HG02938 (cell line): ENCODE measurements around the gene SLC49A4.

Source experiments
- ATAC-seq: cut with Tn5 transposase; IDR thresholded peaks from one replicate; pipeline ENCODE4 v1.9.1; 2021; ENCODE audit warnings: mild to moderate bottlenecking, moderate library complexity; ENCODE audit not compliant: unreplicated experiment

SLC49A4 gene

DNA sequence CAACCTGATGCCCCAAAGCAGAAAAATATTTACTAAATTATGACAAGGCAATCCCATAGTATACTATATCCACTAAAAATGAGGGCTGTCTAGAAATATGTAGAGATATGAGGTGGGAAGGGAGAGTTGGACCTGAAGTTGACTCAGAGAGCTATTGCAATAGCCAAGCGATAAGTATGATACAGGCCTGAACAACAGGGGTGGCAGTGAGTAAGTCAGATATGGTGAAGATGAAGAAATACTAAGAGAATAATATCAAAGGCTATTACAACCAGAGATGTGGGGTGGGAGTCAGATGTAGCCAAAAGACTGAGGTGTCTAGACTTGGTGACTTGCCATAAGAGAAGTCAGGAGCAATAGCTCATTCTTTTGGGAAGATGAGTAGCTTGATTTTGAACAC is 10.4 kb upstream of the SLC49A4 start:
- no peak for ATAC-seq

DNA sequence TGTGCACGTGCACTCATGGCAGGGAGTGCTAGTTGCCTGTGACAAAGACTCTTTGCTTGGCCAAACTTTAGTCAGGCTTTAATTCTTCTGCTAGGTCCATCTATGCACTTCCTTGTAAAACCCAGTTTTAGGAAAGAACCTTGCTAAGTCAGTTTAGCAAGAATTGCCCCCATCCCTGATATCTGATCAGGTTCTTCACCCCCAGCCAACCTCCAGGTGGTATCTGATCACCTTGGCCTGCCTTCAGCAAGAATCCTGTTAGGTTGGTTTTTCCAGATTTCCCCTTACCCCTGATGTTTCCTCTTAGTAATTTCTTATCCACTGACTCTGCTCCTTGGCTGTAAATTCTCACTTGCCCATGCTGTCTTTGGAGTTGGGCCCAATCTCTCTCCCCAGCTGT is 9.6 kb upstream of the SLC49A4 start:
- ATAC-seq, result no peak

DNA sequence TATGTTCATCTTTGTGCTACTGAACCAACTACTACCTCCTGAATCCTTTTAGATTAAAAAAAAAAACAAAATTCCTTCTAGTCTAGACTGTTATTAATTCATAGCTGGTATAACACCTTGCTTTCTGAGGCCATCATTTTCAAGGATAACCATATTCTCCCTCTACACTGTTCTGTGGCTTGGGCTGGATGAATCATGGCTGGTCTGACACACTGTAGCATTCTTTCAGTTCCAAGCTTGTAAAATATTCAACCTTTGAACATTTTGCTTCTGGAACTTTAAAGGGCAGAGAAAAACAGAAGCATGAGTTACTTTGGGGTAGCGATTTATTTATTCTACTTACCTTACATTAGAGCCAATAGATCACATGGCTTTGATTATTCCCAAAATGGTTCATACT is 8.8 kb upstream of the SLC49A4 start:
- ATAC-seq, result no peak

DNA sequence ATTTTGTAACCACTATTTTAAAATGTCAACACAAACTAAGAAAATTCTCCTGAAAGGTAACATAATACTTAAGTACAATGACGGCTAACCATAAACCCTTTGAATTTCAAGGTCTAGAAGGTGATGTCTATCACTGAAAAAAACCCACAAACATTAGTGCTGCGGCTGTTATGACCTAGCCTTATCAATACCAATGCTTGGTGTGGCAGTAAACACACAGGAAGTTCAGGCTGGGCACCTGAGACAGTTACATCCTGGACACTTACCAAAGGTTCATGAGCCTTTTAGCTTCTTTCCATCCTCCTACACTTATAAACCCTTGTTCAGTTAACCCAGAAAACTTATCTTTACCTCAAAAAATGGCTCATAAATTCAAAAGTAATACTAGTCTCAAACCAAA is 7.0 kb upstream of the SLC49A4 start:
- no peak for ATAC-seq

DNA sequence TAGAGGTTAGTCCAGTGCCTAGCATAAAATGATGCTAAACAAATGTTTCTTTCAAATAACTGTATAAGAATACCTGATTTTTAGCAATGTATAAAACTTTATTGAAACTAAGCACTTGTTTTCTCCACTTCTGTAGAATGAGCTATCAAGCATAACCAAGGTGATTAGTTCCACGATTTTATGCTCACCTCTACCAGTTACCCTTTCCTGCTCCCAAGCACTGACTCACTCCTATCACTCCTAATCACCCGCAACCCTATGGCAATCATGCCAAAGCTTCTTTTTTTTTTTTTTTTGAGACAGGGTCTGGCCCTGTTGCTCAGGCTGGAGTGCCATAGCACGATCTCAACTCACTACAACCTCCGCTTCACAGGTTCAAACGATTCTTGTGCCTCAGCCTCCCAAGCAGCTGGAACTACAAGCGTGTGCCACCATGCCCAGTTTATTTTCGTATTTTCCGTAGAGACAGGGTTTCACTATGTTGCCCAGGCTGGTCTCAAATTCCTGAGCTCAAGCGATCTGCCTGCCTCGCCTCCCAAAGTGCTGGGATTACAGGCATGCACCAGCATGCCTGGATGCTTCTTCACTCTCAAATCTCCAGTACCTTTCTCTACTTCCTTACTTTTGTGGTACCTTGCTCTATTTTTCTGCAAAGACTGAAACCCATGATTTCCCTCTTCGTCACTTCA is 5.1 kb upstream of the SLC49A4 start:
- no peak for ATAC-seq

DNA sequence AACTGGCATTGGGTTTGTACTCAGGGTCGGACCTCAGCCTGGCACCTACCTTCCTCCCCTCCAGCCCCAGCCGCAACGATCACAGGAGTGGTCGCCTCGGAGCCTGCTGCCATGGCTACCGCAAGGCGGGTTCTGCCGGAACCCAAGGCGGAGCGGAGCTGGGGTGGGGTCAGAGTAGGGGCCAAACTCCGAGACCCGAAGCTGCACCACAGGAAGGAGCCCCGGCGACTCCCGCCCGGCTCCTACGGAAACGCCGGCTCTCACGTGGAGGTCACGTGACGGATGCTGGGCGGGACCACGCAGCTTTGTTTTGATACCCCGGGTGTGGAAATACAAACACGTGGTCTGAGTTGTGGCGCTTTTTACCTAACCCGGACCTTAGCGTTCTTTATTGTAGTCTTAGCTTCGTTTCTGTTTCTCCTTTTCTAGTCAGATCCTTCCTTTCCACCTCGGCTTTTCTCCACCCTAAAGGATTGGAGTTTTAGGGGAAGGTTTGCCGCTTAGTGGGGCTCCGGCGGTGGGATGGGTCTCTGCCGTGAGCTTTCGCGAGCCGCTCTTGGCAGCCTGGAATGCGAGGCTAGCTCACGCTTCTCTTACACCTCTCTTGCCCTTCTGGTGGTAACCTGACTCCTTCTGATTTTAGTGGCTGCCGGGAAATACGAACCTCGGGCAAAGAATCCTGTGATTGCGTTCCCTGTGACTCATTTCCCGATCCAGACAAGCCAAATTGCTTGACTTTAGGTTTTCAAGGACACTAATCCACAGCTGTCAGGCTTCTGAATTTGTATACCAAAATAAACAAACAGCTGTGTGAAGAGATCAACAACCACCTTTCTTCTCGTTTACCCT is 1.1 kb upstream of the SLC49A4 start, which contains the start of gene HSPBAP1:
Gene HSPBAP1, minus strand, starts transcription at position 264 of the 849 bp plus-strand sequence. Its CDS starts 151 bp downstream, at position 113.
- peak; percentile 55 for ATAC-seq

DNA sequence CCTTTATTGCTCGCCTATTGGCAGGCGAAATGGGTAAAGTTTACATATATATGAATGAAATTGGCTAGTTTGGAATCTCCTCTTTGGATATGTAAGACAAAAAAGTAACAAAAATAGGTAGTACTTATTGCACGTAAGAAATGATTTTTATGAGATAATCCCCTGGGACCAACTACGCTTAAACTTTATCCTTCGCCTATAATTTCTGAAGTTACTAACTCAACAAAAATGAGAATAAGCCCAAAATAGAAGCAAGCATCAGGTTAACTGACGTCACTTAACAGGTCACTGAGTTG is 438 bp upstream of the SLC49A4 start:
- no peak for ATAC-seq

DNA sequence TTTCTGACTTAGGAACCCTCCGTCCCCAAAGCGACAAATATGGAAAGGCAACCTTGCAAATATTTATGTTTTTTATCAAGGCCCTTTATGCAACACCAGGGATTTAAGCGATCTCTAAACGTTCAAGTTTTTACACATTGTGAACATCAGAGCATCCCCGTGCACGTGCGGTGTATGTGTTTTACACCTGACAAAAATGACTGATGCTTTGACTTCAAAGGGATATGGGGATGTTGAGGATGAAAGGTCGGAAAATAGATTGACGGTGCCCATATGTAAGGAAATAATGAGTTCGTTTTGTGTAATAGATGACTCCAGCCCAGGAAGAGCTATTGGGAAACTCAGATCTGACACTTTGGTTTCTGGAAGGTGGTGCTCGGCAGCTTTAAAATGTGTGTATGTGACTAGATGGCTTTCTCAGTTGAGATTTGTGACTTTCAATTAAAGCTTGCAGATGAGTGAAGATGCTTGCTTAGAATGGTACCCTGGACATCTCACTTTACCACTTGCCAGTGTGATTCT is 866 bp downstream of the SLC49A4 start:
- no peak for ATAC-seq

DNA sequence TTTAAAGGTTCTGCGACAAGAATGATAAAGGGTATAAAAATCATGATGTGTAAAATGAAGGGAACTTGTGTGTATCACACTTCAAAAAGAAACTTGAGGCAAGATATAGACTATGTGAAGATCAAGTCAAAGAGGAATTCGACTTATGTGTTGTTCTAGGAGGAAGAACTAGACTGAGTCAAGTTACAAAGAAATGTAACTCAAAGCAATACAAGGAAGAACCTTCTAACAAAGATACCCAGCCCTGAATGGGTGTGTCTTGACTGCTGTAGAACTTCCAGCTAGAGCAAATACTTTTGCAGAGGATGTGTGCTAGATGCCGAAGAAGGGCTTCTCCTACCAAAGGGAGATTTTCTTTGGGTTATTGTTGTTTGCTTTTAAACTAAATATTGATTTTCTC is 2.4 kb downstream of the SLC49A4 start:
- no peak for ATAC-seq

DNA sequence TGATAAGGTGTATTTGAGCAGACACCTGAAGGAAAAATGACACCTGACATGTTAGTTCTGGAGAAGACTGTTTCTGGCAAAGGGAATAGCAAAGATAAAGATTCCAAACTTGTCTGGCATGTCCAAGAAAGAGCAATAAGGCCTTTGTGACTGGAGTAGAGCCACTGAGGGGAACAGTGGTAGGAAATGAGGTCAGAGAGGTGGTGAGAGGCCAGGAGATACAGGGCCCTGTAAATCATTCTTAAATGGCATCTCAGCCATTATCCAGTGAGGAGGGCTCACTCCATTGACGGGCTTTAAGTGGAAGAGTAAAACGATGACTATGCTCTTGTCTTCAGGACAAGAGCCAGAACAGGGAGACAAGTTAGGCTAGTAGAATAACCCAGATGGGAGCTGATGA is 4.5 kb downstream of the SLC49A4 start:
- ATAC-seq, result no peak

DNA sequence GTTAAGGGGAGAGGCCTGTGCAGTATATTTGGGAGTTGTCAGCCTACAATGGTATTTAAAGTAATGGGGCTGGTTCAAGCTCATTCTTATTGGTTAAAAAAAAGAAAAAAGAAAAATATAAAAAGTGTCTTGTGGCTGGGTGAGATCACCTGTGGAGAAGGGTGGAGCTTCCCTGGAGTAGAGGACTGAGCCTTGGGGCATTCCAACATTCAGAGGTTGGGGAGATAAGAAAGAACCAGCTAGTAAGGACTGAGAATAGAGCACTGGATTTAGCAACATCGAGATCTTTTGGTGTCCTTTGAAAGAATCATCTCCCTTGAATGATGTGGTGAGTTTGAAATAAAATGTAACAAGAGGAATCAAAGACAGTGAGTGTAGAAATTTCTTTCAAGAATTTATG is 5.2 kb downstream of the SLC49A4 start:
- ATAC-seq, result no peak

DNA sequence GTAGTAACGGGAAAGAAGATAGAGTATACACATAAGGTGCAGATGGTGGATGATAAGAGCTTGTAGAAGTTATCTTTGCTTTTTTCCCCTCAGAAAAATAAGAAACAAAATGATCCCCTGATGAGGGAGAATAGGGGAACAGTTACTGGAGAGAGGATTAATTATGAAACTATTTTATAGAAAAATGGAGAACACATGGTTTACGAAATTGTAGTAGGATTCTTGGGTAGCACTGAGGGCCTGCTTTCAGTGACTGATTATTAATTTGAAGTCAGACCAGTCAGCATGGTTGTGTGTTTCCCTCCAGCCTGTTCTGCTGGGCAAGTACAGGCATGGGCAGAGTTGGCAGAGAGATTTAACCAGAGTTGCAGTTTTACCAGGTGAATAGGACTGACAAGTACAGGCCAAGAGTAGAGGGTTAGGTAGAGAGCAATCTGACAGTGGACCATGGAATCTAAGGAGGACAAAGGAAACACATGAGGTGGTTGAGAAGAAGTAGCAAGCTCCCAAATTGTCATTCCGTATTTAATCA is 5.9 kb downstream of the SLC49A4 start:
- no peak for ATAC-seq

DNA sequence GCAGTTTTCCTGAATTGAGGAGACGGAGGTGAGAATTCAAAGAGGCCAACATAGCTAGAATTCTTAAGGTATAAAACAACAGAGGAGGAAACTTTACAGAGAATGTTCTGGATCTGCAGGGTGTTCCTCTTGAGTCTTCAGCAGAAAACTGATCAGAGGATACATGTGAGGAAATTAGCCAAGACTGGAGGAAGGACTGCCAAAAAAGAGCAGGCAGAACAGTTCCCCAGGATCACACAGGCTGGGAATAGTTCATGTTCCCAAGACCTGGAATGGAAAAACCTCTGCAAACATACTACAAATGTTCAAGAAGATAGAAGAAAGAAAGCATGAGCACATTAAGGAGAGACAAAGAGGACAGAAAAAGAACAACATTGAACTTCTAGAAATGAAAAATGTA is 7.5 kb downstream of the SLC49A4 start:
- ATAC-seq, result no peak

DNA sequence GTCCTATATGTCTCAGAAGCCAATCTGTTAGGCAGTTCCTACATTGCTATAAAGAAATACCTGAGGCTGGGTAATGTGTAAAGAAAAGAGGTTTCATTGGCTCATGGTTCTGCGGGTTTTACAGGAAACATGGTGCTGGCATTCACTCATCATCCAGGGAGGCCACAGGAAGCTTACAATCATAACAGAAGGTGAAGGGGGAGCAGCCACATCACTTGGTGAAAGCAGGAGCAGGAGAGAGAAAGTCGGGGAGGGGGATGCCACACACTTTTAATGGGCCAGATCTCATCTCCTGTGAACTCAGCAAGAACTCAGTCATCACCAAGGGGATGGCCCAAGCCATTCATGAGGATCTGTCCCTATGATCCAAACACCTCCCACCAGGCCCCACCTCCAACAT is 9.1 kb downstream of the SLC49A4 start:
- no peak for ATAC-seq

DNA sequence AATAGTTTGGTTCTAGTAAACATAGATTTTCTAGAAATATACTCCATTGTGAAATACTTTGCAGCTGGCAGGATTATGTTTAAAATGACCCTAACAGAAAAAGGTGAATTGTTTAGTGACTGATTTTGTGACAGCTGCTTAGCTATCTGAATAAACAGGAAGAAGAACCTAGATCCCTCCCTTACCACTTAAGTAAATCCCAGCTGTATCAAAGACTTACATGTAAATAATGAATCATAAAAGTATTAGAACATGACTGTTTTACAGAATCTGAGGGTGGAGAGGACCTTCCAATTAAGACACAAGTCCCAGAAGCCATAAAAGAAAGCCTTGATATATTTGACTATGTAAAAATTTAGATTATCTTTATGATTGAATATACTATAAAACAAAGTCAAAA is 15.9 kb downstream of the SLC49A4 start:
- no peak for ATAC-seq

DNA sequence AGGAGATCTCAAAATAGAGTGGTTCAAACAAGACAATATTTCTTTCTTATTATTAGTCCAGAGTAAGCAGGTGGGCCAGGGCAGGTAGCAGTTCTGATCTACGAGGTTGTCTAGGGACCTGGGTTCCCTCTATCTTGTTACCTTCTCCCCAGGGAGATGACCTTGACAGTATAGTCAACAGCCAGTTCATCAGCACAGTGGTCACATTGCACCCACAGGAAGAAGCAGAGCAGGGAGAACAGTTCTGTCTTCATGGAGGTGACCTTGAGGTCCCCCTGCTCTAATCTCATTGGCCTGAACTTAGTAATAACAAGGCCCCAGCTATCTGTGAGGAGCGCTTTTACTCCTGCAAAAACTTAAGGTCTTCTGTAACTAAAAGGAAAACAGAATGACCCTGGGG is 21.7 kb downstream of the SLC49A4 start:
- ATAC-seq, result no peak

DNA sequence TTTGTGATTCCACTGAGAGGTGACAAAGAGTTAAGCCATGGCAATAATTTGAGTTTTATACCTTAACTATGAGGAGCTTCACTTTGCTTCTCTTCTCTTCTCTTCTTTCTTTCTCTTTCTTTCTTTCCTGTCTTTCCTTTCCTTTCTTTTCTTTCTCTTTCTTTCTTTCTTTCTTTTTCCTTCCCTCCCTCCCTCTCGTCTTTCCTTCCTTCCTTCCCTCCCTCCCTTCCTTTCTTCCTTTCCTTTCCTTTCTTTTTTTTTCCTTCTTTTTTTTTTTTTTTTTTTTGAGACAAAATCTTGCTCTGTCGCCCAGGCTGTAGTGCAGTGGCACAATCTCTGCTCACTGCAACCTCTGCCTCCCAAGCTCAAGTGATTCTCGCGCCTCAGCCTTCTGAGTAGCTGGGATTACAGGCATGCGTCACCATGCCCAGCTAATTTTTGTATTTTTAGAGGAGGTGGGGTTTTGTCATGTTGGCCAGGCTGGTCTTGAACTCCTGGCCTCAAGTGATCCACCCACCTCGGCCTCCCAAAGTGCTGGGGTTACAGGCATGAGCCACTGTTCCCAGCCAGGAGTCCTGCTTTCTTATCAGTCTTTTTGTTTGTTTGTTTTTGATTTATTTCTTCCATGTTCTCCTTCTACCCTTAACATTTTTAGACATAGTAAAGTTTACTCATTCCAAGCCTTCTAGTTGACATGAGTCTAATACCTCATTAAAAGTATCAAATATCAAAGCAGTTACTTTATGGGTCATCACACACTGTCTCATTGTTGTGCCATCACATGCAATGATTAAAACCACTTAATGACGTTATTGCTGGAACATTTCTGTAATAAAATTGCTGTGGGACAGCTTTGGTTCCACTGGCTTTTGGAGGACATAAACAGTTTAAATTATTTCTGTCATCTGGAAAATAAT is 29.9 kb downstream of the SLC49A4 start:
- no peak for ATAC-seq

DNA sequence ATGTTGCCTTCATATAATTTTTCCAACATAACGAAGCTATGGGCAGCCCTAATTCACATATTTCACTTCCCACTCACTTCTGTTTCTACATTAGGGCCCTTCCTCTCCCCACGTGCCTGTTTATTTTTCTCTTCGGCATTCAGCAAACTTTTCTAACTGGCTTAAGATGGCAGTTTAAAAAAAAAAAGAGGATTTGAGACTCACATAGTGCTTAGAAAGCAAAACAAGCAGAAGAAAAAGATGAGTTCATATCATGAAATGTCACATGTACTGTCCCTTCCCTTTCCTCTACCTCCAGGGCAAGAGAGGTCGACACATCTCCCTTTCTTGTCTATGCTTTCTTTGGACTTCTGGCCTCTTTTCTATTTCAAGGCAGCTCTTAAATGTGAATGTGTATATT is 30.6 kb downstream of the SLC49A4 start:
- ATAC-seq, result no peak

DNA sequence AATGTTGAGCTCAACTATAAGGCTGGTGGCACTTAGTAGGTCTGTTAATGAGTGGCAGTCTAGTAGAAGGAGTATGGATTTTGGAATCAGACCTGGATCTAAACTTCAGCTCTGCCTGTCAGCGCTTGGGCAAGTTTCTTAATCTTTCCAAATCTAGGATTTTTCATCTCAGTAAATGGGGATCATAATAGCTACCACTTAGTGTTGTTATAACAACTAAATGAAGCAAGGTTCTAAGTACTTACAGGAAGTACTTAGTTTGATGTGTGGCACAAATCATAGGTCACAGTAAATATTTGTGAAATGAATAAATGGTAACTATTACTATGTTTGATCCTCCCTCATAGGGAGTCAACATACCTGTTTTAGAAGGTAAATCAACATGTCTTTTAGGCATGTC is 31.4 kb downstream of the SLC49A4 start:
- no peak for ATAC-seq

DNA sequence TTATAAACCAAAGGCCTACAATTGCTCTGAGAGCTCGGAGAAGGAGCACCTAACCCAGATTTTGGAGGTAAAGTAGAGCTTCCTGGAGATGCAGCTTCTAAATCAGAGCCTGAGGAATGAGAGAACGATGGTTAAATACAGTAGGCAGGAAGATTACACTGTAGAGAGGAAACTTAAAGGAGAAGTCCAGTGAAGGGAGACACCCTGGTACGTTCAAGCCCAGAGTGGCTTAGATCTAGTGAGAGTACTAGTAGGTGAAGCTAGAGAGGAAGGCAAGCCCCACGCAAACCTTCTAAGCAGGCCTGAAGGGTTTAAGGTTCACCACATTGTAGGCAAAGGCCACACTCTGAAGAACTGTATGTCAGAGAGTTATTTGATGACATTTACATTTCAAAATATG is 33.4 kb downstream of the SLC49A4 start:
- ATAC-seq, result no peak

DNA sequence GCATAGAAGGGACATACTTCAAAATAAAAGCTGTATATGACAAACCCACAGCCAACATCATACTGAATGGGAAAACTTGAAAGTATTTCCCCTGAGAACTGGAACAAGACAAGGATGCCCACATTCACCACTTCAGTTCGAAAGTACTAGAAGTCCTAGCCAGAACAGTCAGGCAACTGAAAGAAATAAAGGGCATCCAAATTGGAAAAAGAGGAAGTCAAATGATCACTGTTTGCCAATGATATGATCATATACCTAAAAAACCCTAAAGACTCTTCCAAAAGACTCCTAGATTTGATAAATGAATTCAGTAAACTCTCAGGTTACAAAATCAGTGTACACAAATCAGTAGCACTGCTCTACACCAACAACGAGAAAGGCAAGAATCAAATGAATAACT is 40.7 kb downstream of the SLC49A4 start:
- no peak for ATAC-seq
